Activated T-cell treated with anti-CD3 and anti-CD28 coated beads for 1 hour (primary cell): ENCODE results near the gene WDR38.

ENCODE experiments used
- DNase-seq: peaks from one replicate; pipeline ENCODE4 v3.0.0-alpha.2; 2020; ENCODE audit warnings: low read depth

The WDR38 gene

DNA sequence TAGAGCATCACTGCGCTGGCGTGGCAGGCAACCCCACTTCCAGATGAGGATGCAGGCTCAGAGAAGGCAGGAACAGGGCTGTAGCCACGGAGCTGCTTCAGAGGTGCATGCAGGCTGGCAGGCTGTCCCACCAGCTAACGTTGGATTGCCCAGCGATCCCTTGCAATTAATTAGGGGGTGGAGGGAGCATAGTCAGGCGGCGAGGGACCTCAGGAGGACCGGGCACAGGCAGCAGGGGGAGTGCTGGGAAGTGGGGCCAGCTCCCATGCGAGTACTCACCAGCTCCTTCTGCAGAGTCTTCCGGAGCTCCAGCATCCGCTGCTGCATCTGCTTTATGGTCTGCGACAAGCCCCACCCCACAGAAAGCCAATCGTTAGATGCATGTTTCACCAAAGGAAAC is 29.0 kb downstream of the WDR38 start:
- DNase-seq = no peak

DNA sequence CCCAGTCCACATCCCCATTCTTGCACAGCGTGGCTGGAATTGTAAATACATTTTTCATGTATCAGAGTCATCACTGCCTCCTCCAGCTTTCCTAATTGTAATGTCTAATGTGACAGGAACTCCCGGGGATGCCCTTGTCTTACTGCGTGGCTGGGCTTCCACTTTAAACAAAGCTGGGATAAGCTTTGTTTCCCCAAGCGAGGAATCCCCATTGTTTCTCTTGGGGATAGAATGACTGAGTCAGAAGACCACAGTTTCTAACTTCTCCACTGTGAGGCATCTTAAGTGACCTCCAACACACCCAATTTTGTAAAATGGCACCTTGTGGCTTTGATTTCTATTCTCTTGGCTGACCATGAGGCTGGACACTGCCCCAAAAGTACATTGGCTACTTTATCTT is 31.1 kb downstream of the WDR38 start:
- DNase-seq = no peak

DNA sequence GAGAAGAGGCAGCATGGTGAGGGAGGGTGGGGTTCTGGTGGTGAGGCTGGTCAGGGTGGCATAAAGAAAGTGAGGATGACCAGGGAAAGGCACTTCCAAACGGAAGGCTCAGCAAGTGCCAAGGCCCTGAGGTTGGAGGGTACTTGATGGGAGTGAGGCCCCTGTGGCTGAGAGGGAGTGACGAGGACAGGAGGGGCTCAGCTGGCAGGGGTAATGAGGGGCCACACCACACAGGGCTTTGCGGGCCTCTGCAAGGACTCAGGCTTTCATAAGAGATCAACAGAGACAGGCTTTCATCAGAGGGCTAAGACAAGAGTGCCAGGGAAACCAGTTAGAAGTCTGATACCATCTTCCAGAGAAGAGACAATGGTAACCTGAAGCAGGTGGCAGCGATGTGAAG is 32.3 kb downstream of the WDR38 start:
- DNase-seq = no peak

DNA sequence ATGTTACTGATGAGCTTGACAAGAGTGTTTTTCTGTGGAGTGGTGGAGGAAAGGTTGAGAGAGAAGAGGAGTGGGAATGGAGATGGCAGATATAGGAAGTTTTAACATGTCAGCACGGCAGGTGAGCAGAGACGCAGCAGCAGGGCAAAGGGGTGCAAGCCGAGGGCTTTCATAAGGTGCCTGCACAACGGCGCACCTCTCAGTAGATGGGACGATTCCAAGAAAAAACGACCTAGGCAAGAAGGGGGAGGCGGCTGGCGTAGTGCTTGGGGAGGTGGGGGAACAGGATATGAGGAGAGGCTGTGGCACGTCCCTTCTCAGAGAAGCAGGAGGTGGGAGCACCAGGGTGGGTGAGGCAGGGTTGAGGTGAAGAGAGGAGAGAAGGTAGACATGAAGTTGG is 33.2 kb downstream of the WDR38 start:
- no peak for DNase-seq

DNA sequence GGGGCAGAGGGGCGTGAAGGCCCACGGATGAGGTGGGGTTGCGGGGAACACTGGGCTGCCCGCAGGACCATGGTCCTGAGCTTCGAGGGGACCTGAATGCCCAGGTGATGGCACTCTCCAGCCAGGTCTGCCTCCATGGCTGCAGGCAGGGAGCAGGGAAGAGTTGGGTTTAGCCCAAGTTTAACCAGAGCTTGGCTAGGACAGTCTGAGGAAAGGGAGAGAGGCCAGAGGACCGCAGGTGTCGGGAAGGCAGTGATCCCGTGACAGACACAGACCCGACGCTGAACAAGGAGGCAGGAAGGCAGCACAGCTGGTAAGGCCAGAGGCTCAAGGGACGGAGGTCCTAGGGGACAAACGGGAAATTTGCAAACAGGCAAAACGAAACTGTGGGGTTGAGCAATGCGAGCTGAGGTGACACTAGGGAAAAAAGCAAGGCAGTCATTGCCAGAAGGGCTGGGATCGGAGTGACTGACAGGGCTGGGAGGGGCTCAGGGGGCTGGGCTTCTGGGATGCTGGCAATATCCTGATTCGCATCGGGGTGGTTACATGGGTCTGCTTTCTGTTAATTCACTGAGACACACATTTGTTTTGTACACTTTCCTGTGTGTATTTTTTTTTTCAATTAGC is 33.7 kb downstream of the WDR38 start:
- DNase-seq = no peak

DNA sequence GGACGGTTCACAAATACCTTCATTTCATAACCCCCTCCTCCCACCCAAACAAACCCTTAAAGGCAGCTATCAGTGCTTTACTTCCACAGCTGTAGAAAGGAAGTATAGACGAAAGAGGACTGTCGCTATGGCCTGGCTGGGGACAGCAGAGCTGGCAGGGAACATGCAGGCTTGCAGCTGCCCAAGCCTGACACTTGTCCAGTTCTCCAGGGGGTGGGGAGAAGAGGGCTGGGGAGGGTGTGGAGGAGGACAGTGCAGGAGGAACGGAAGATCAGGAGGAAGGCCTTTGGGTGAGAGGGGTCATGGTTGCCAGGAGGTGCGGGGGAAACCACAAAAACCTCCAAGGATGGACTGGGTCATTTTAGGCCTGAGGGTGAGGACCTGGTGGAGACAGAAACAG is 34.6 kb downstream of the WDR38 start:
- no peak for DNase-seq

DNA sequence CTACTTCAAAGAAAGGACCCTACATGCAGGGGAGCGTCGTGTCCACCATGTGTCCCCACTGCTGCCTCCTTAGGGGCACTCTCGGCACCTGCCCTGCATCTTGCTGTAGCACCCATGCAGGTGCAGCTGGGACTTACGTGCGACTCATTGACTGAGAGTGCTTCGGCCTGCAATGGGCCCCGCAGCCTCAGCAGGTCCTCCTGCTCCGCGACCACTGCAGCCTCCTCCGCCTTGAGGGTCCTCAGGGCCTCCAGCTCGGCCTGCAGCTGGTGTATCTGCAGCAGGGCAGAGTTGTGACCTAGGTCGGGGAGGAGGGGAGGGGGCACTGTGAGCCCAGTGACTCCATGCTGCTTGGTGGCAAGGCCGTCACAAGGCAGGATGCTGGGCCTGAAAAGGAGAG is 35.7 kb downstream of the WDR38 start:
- DNase-seq = no peak

DNA sequence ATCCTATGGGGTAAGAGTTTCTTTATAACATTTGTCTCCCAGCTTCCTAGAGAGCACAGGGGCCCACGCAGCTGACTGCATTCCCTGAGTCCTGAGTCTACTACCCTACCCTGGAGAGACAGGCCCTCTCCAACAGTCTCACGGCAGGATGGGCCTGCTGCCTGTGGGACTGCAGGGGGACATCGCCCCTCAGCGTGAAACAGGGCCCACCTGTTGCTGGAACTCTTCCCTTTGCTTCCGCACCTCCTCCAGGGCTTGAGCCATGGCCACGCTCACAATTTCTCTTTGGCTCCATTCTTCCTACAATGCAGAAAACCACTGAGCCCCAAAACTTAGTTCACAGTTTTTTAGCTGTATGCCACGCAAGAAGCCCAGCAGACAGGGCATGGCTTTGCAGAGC is 36.9 kb downstream of the WDR38 start:
- no peak for DNase-seq

DNA sequence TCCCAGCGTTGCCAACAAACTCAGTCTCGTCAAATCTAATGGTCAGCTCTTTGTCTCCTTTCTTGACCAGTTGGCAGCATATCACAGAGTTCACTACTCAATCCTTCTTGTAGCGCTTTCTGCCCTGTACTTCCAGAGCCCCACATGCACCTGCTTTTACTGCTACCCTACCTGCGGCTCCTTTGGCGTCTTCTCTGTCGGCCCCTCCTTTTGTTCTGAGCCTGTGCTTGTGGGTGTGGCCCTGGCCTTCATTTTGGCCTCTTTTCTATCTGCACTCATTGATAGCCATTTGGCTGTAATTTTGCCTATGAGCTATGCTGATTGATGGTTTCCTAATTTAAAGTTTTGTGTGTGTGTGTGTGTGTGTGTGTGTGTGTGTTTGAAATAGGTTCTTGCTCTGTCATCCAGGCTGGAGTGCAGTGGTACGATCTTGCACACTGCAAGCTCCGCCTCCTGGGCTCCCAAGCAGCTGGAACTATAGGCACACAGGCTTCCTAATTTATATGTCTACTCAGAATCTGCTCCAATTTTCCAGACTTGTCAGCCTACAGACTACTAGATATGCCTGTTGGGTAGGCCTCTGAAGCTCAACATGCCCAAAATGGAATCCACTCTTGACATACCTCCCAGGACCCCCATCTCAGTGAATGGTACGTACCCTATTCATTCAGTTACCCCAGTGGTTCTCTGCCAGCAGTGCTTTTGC is 40.9 kb downstream of the WDR38 start:
- DNase-seq = no peak

DNA sequence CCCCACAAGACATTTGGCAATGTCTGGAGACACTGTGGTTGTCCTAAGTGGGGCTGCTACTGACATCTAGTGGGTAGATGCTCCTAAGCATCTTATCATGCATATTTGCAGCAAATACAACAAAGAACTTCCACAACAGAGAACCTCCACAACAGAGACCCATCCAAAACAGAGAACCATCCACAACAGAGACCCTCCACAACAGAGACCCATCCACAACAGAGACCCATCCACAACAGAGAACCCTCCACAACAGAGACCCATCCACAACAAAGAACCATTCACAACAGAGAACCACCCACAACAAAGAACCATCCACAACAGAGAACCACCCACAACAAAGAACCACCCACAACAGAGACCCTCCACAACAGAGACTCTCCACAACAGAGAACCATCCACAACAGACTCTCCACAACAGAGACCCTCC is 41.5 kb downstream of the WDR38 start:
- DNase-seq = peak; percentile 13

DNA sequence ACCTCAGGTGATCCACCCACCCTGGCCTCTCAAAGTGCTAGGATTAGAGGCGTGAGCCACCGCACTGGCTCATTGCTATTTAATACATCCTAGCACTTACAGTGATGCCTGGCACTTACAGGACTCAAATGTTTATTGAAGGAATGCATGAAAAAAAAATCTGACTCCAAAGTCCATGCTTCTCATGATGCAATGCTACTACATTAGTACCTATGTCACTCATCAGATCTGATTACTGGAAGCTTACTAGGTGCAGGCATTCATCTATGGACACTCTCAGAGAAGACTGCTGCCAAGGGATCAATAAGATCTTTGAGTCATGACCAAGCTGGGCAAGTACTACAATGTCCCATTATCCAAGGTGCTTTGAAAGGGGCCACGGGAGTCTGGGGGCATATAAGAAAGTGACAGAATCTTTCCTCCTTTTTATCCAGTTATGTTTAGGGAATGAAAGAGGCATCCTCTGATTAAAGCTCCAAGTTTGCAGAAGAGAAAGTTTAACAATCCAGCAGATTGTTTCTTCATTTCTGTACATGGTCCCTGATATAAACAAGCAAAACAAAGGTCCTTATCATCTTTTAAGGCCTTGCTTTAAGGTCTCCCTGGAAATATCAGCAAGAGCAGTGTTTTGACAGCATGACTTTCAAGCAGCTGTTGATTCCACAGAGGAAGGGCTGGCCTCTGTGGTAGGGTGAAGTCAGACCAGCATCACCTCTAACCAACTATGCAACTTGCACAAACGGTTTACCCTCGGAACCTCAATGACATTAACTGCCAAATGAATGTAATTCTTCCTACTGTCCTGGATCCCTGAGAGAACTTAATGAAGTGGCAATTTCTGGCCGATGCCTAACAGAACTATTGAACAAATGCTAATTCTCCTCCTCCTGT is 44.6 kb downstream of the WDR38 start:
- no peak for DNase-seq

DNA sequence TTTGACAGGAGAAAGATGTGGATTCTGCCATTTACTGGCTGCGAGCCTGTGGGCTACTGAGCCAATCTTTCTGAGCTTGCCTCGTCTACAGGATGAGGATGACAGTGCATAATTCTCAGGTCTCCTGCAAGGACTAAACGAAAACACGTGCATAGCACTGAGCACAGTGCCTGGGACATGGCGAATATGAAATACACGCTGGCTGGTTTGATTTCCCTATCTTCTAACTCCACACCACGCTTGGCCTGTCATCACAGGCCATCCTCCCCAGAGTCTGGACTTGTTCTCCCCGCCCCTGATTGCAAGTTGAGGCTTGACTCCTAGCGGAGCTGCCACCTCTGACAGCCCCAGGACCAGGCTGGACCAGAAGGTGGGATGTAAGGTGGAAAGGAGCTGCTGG is 46.6 kb downstream of the WDR38 start:
- DNase-seq = no peak

DNA sequence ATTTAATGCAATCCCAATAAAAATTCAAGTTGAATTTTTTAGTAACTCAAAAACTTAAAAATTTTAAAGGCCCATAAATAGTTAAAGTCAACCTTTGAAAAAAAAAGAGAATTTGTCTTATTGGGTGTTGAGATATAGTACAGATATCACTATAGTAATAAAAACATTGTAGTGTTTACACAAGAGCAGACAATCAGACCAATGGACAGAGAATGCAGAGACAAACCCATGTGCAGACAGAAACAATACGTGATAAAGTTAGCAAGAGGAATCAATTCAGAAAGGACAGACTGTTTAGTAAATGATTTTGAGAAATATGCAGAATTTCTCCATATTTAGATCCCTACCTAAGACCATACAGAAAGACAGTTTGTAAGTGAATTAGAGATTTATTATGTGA is 53.7 kb downstream of the WDR38 start:
- DNase-seq = no peak
